NCI-H82 (cell line): ENCODE results near the gene RBX1.

Source experiments
- DNase-seq: peaks from one replicate; lab custom pipeline; 2025; lab: John Stamatoyannopoulos, UW

RBX1 gene

GRCh38 chr22:41022470-41023298 is 71.5 kb downstream of the RBX1 start:
- peak; percentile 92 for DNase-seq
